GM19452 (cell line): ENCODE measurements around the gene SERAC1.
"Not testable (repeated sequence)": the region's sequence is repeated elsewhere in the genome, so short reads cannot be mapped to it uniquely, and the experiment has no call there.

Experiments used
- ATAC-seq: cut with Tn5 transposase; IDR thresholded peaks from one replicate; pipeline ENCODE4 v1.9.1; 2021; ENCODE audit not compliant: unreplicated experiment

SERAC1 gene

DNA sequence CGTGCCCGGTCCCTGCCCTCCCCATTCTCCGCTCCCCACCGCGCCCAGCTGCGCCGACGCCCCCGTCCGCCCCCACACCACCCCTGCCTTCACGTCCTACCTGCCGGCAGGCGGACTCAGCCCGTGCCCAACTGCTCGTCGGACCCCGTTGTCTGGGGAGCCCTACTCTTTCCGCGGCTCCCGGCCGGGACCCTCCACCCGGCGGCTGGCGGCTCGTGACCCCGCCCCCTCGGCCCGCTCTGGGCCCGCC, at the start of gene SERAC1:
SERAC1 (minus strand) TSS at position 223 of the 250 bp plus-strand sequence. CDS start 9,899 bp downstream, outside the sequence.
- no peak for ATAC-seq

DNA sequence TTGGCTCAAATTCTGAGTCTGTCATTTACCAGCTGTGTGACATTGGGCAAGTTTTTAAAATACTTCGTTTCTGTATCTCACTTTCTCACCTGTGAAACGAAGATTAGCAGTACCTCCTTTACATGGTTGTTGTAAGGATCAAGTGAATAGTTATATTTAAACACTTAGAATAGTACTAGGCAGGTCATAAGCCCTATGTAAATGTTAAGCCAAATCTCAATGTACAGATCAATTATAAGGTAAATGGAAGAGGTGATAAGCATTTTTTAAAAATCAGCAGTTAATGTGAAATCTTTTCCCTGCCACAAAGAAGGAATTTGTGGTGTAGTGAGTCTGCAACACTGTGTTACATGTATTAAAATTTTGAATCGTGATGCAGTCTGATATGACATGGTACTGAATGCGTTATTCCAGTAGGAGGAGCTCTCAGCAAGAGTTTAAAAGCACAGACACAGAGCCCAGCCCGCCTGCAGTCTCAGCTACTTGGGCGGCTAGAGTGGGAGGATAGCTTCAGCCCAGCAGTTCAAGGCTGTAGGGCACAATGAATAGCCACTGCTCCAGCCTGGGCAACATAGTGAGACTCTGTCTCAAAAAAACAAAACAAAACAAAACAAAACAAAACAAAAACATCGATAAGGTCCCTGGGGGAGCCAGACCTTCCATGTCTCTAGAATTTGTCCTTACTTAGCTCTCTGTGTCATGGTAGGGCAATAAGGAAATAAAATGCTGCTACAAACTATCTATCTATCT, 46.0 kb upstream of the SERAC1 start:
- peak; percentile 93 for ATAC-seq

DNA sequence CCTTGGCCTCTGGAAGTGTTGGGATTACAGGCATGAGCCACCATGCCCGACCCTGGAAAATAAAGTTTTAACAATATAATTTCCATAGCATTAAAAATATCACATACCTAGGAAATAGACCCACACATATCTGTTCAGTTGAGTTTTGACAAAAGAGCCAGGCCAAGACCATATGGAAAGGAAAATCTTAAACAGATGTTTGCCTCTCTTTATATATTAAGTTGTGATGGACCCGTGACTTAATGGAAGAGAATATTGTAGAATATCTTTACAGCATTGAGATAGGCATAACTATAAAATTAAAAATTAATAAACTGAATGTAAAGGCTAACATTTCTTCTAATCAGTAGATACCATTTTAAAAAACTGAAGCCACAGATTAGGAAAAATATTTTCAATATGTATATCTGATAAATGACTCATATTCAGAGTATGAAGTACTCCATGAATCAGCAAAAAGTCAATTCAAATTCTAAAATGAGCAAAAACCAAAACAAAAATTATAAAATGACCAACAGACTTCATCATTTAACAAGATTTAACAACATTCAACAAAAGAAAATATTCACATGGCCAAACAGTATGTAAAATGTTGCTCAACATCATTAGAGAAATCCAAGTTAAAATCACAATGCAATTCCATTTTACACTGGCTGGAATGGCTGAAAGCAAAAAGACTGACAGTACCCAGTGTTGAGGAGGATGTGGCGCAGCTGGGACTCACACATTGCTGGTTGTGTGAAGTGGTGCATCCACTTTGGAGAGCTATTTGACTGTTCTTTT, 43.4 kb upstream of the SERAC1 start:
- no peak for ATAC-seq

DNA sequence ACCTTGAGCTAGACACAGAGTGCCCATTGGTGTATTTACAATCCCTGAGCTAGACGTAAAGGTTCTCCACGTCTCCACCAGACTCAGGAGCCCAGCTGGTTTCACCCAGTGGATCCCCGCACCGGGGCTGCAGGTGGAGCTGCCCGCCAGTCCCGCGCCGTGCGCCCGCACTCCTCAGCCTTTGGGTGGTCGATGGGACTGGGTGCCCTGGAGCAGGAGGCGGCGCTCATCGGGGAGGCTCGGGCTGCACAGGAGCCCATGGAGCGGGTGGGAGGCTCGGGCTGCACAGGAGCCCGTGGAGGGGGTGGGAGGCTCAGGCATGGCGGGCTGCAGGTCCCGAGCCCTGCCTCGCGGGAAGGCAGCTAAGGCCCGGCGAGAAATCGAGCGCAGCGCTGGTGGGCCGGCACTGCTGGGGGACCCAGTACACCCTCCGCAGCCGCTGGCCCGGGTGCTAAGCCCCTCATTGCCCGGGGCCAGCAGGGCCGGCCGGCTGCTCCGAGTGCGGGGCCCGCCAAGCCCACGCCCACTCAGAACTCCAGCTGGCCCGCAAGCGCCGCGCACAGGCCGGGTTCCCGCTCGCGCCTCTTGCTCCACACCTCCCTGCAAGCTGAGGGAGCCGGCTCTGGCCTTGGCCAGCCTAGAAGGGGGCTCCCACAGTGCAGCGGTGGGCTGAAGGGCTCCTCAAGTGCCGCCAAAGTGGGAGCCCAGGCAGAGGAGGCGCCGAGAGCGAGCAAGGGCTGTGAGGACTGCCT, 41.7 kb upstream of the SERAC1 start:
- not testable (repeated sequence) for ATAC-seq

DNA sequence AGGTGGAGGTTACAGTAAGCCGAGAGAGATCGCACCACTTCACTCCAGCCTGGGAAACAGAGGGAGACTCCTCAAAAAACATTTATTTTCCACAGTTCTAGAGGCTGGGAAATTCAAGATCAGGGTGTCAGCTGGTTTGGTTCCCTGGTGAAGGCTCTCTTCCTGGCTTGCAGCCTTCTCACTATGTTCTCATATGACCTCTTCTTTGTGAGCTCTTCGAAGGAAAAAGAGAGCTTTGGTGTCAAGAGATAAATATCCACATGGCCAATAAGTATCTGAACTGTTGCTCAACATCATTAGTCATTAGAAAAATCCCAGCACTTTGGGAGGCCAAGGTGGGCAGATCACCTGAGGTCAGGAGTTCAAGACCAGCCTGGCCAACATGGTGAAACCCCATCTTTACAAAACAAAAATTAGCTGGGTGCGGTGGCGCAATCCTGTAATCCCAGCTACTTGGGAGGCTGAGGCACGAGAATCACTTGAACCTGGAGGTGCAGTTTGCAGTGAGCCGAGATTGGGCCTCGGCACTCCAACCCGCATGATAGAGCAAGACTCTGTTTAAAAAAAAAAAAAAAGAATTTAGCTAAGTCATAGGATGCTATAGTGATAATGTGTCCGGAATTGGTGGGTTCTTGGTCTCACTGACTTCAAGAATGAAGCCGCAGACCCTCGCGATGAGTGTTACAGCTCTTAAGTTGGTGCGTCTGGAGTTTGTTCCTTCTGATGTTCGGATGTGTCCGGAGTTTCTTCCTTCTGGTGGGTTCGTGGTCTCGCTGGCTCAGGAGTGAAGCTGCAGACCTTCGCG, 40.4 kb upstream of the SERAC1 start:
- ATAC-seq: not testable (repeated sequence)

DNA sequence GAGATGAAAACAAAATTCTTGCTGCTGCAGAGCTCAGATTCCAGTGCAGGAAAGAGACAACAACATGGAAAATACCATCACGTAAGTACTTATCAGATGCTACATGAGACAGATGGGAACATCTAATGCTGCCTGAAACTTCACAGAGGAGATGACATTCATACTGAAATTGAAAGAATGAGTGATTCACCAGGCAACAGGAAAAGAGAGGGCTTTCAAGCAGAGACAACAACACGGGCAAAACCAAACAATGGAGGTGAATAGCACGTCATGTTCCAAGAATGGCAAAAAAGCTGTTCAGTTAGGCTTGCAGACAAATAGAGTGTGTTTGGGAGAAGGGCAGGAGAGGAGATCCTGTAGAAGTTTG, 39.3 kb upstream of the SERAC1 start:
- peak; percentile 93 for ATAC-seq

DNA sequence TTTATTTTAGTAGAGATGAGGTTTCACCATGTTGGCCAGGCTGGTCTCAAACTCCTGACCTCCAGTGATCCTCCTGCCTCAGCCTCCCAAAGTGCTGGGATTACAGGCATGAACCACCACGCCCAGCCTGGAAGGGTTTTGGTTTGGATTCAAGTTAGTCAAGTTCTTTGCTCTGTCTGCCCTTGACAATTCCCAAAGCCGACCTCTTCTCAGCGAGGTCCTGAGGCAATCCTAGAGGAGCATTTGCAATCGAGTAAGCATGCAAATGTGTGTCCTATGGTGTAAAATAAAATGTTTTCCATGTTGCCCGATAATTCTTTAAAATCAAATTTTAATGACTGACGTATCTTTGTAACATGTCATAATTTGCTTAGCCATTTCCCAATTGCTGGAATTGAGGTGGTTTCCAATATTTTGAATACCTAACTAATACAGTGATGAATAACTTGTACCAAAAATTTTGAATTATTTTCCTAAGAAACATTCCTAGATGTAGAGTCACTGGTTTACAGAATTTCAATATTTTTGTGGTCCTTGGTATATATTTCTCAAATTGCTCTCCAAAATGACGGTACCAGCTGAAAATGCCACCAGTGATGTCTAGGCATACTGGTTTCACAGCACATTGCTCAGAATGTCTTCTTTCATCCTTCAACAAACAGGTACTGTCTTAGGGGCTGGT, 38.8 kb upstream of the SERAC1 start:
- peak; percentile 52 for ATAC-seq

DNA sequence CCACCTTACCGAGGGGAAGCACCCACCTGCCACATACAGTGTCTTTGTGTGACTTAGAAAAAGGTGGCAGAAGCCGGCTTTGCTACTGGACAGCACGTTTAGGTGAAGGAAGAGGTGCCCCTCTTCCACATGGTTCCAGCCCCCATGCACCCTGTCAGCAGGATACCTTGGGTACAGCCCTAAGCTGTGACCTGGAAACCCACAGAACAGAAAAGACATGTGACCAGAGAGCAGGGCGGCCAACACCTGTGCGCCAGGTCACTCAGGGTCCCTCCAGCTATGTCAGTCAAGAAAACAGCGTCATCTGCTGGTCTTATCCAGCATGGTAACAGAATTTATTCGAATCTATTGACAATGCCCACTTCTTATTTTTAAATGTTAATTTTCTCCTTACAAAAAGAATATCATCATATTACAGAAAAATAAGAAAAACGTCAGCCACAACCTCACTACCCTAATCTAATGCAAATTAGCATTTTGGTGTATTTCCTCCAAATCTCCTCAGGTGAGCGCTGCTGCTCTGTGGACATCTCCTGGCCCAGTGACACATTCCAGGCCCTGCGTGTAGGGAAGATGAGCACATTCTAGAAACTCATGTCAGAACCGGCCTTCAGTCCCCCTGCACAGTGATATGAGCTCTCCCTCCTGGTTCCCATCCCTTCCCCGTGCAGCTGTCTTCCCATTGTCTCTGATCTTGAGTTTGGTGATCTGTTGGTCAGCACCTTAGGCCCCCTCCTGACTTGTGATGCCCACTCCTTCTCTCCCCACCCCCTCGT, 37.3 kb upstream of the SERAC1 start:
- ATAC-seq: no peak

DNA sequence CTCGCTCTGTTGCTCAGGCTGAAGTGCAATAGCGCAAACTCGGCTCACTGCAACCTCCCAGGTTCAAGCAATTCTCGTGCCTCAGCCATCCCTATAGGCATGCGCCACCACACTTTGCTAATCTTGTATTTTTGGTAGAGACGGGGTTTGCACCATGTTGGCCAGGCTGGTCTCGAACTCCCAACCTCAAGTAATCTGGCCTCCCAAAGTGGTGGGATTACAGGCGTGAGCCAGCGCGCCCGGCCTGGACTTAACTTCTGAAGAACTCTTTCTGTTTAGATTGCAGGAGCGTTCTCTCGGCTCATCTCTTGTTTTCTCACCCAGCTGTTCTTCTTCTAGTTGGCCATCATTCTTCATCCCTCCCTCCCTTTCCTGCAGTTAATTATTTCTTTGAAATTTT, 30.4 kb upstream of the SERAC1 start:
- ATAC-seq: no peak

DNA sequence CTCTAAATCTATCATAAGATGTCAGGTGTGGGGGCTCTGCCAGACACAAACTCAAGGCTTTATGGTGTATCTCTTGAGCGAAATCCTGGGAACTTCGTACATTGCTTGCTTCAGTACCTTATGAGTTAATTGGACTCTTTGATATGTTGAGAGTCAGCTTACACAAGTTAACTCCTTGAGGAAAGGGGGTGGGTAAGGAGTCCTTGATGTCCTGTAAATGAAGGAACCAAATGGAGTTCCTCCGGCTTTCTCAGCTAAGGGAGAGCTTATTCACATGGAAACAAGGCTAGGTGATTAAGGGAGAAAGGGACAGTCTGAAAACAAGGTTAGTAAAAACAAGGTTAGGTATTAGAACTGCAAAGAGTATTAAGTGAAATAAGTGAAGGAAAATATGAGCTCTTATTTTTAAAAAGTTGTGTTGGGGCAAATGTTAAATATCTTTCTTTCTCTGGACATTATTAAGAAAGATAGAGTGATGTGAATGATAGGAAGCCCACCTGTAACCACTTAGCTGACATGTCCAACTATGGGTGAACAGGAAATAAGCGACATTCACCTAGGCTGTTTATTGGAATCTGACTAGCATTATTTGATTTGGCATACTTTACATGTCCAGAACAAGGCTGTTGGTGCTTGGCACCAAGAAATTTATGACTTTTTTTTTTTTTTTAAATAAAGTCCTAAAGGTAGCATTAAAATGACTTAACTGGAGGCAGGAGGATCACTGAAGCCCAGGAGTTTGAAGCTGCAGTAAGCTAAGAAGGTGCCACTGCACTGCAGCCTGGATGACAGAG, 26.6 kb upstream of the SERAC1 start:
- ATAC-seq: no peak

DNA sequence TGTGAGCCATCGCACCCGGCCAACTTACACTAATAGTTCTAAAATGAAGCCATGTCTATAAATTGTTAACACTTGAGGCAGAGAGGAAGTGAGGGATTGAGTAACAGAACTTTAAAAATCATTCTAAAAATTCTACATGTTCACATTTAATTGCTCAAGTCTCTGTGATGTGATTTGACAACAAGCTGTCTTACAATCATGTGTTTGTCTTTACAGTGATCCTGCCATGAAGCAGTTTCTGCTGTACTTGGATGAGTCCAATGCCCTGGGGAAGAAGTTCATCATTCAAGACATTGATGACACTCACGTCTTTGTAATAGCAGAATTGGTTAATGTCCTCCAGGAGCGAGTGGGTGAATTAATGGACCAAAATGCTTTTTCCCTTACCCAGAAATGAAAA, 23.7 kb upstream of the SERAC1 start:
- ATAC-seq: no peak

DNA sequence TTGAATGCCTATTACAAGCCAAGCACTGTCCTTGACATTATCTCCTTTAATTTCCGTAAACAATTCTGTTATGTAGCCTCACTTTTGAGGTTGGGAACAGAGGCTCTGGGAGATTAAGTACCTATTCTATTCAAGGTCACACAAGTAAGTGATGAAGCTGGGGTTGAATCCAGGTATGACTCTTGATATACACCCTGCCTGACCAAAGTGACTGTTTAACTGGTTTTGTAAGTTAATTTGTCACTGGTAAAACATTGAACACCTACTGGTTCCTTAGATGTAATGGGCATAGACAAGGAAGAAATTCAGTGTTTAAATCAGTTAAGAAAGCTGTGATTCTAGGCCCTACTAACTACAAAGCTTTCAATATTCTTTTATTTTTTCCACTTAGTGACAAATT, 23.0 kb upstream of the SERAC1 start:
- ATAC-seq: no peak

DNA sequence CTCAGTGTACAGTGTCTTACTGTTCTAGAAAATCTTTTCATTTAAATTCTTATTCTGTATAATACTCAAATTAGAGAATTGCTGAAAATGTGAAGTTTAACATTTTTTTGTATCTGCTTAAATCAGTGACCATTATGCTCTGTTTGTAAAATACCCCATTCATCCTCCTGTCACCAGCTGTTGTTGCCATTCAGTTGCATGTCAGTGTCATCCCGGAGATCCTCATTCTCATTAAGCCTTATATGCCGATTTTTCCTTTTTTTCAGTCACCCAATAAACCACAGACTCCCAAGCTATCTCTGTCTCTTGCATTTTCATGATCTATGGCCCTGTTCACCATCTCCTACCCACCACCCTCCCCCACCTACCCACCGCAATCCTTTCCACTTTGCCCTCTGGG, 20.5 kb upstream of the SERAC1 start:
- ATAC-seq: no peak

DNA sequence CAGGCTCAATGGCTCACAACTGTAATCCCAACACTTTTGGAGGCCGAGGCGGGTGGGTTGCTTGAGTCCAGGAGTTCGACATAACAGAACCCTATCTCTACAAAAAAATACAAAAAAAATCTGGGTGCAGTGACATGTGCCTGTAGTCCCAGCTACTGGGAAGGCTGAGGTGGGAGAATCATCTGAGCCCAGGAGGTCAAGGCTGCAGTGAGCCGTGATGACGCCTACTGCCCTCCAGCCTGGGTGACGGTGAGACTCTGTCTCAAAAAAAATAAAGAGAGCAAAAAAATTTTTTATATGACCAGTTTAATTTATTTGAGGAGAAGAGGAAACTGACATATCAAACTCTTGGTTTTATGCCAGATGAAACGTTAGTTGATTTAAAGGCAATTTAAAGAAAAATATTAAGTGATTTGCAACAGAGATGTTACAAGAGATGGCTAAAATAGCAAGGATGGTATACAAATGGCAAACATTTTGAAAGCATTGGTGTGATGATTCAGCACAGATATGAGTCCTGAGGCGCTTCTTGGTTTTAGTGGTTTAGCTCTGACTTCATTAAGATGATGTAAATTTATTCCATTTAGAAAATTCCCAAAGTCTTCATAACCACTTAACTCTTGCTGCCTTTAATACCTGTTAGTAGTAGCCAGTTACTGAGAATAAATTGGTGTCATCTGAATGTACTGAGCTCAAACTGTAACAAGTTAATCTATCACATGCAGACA, 17.8 kb upstream of the SERAC1 start:
- no peak for ATAC-seq

DNA sequence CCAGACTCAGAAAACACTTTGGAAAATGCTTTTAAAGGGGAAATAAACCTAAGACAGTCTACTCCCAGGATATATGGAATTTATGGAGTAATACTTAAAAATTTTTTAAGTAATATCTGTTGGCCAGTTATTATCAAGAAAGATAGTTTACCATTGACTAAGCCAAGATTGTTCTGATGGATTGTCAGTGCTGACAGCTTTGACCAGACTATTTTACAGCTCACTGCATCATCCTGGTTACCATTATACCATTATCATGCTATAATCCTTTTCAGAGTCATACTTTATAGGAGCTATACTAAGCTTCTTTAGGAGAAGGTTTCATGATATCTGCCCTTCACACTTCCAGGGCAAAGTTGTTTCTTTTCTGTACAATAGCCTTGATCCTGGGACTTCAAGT, 16.5 kb upstream of the SERAC1 start:
- no peak for ATAC-seq

DNA sequence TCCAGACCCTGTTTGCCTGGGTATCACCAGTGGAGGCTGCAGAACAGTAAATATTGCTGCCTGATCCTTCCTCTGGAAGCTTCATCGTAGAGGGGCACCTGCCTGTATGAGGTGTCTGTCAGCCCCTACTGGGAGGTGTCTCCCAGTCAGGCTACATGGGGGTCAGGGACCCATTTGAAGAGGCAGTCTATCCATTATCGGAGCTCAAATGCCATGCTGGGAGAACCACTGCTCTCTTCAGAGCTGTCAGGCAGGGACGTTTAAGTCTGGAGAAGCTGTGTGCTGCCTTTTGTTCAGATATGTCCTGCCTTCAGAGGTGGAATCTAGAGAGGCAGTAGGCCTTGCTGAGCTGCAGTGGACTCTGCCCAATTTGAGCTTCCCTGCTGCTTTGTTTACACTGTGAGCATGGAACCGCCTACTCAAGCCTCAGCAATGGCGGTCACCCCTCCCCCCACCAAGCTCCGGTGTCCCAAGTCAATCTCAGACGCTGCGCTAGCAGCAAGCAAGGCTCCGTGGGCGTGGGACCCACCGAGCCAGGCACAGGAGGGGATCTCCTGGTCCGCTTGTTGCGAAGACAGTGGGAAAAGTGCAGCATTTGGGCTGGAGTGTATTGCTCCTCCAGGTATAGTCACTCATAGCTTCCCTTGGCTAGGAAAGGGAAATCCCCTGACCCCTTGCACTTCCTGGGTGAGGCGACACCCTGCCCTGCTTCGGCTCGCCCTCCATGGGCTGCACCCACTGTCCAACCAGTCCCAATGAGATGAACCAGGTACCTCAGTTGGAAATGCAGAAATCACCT, 15.3 kb upstream of the SERAC1 start:
- ATAC-seq: not testable (repeated sequence)

DNA sequence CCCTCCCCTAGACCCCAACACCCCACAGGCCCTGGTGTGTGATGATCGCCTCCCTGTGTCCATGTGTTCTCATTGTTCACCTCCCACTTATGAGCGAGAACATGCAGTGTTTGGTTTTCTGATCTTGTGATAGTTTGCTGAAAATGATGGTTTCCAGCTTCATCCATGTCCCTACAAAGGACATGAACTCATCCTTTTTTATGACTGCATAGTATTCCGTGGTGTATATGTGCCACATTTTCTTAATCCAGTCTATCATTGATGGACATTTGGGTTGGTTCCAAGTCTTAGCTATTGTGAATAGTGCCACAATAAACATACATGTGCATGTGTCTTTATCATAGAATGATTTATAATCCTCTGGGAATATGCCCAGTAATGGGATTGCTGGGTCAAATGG, 9.7 kb upstream of the SERAC1 start:
- not testable (repeated sequence) for ATAC-seq

DNA sequence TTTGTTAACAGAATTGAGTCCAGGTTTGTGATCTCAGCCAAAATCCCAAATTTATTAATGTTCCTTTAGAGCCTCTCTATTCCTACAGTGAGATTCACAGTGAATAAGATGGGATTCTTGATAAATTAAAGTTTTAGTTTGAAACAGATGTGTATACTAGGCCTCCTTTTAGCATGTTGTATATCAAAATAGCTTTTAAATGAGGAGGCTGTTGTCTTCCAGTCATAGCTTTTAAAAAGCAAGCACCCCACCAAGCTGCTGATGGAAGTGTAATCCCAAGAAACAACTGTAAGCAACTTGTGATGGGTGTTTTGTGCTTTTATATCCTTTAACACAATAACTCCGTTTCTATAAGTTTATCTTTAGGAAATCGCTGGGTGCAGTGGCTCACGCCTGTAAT, 7.0 kb upstream of the SERAC1 start:
- ATAC-seq: no peak
